Muscle of back (tissue), 11 donors: ENCODE measurements around the gene ITGB4. TPM values are rescaled to one million over a fixed set of nuclear protein-coding genes. Genes with fewer than 3 reads are reported as not detected.
"Not testable (repeated sequence)": the region's sequence is repeated elsewhere in the genome, so short reads cannot be mapped to it uniquely, and the experiment has no call there.

ENCODE experiments used
- DNase-seq, 3 donors: peaks; one replicate each; pipeline versions ENCODE4 v3.0.0 to v3.0.0-alpha.2; 2013
- polyA plus RNA-seq, 10 donors: library from polyadenylated mRNA; unstranded; fragments of 120-200 nt; gene quantifications; one replicate each; pipeline ENCODE4 v1.2.1, GENCODE V29; 2013; ENCODE audit not compliant: insufficient read length in 10 of 10

The ITGB4 gene
- polyA plus RNA-seq, 10 donors, result 3.2 to 17.2 (median 5.4) TPM

GRCh38 chr17:75769536-75769935, 48.3 kb downstream of the ITGB4 start:
- DNase-seq, result no peak

GRCh38 chr17:75771334-75772281, 50.3 kb downstream of the ITGB4 start:
- no peak for DNase-seq

- DNase-seq, result peak in 1 of 3 donors; percentile 53
These were observed 52.0 kb downstream of the ITGB4 start for GRCh38 chr17:75773121-75773807.

GRCh38 chr17:75773808-75774470, 52.7 kb downstream of the ITGB4 start:
- no peak for DNase-seq

GRCh38 chr17:75774471-75774990, 53.3 kb downstream of the ITGB4 start:
- no peak for DNase-seq

GRCh38 chr17:75774991-75775668, 53.9 kb downstream of the ITGB4 start:
- DNase-seq, result peak in 1 of 3 donors; percentile 57

- peak in 1 of 3 donors; percentile 52 for DNase-seq
These were observed 55.4 kb downstream of the ITGB4 start for GRCh38 chr17:75776386-75777295.

GRCh38 chr17:75777296-75777922, 56.1 kb downstream of the ITGB4 start:
- peak in 1 of 3 donors; percentile 41 for DNase-seq

- not testable (repeated sequence) for DNase-seq
These were observed 57.0 kb downstream of the ITGB4 start for GRCh38 chr17:75778066-75778860.

- no peak for DNase-seq
These were observed 57.6 kb downstream of the ITGB4 start for GRCh38 chr17:75778861-75779249.

GRCh38 chr17:75779250-75779986, 58.2 kb downstream of the ITGB4 start:
- peak; percentile 100 for DNase-seq

GRCh38 chr17:75779987-75780889, 59.0 kb downstream of the ITGB4 start:
- DNase-seq, result no peak

- peak; percentile 58 to 83 (median 62) for DNase-seq
These were observed 62.0 kb downstream of the ITGB4 start for GRCh38 chr17:75783069-75783783.

GRCh38 chr17:75783803-75784472, 62.7 kb downstream of the ITGB4 start:
- DNase-seq, result peak in 1 of 3 donors; percentile 31

GRCh38 chr17:75784473-75785015, 63.3 kb downstream of the ITGB4 start, which contains the start of gene UNK:
TSS of gene UNK (plus strand) at chr17:75784806. CDS start at chr17:75784881, 75 bp downstream.
- peak; percentile 99 to 100 (median 99) for DNase-seq
